ENCODE results near the gene QSOX2.

The QSOX2 gene

DNA sequence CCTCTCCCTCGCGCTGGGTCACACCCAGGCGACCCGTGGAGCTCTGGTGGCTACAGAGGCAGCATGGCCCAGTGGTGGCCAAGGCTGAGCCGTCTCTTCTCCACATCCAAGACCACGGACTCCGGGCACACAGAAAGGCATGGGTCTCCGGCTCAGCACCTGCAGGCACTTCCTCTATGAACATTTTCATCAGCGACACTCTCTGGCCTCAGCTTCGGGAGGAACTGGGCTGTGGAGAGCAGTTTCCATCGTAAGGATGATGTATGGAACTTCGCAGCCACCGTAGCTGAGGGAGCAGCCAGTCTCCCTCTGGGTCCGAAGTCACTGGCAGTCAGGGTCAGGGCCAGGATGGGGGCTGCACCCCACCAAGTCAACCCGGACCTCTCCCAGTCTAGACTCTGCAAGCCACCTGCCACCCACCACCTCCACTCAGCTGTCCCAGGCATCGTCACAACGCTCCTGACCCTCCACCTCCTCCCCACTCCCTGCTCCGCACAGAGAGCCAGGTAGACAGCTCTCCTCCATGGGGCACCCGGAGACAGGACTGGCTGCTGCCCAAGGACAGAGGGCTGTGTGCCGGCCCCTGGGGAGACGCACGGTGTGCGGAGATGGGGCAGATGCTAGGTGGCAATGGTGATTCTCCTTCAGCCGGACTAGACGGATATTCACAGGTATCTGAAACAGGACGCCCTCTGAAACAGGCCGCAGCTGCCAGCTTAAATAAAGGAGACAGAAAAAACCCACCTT lies 9.7 kb downstream of the QSOX2 start:
- DNase-seq: no peak

DNA sequence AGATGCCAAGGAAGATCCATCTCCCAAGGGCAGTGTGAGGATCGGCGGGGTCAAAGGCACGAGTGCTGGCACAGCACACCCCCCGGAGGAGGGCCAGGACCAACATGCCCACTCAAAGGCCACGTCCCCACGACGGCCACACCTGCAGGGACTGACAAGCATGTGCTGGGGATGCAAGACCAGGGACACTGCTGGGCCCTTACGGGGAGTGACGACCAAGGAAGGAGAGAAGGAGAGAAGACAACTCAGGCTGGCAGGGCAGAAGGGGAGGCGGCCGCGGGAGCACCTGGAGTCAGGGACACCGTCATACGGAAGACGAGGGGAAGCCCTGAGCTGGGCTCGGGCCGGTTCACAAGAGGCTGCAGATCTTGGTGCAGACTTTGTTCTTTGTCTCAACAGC lies 10.4 kb downstream of the QSOX2 start:
- DNase-seq: no peak

DNA sequence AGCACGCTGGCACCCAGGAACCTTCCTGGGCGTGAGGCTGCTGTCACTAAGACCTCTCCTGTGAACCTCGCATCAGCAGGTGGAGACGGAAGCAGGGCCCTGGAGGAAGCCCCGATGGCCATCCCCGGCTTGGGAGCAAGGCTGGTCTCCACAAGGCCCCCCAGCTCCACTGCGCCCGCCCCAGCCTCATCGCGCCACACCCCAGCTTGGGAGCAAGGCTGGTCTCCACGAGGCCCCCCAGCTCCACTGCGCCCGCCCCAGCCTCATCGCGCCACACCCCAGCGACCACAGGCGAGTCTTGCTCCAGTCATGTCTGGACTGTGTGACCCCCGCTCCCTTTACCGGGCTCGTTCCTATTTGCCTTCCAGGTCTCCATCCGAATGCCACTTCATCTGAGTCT lies 11.0 kb downstream of the QSOX2 start:
- DNase-seq: no peak

DNA sequence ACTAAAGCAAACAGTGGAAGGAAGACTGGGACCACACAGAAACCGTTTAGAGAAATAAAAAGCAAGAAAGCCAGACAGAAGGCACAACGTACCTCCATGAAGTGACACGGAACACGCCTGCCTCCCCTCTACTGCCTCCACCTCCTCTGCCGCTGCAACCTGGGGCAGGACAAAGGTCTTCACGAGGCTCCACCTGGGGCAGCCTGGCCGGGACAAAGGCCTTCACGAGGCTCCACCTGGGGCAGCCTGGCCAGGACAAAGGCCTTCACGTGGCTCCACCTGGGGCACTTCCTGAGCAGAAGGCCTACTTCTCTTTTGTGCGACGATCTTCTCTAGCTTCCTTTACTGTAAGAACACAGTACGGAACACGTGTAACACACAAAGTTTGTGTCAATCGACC lies 11.7 kb downstream of the QSOX2 start:
- no peak for DNase-seq

DNA sequence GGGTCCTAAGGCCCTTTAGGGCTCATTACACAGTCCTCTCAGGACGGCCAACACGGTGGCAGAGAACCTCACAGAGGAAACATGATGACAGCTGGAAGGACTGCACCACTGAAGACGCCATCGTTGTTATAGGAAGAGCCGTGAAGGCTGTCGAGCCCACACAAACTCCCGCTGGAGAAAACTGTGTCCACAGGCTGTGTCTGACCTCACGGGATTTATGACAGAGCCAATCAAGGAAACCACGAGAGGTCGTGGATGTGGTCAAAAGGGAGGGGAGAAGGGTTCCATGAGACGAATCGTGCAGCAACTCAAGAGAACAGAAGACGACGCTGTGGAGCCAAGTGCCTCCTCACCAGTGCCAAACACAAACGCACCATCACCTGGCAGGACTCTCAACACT lies 12.2 kb downstream of the QSOX2 start:
- DNase-seq: no peak

DNA sequence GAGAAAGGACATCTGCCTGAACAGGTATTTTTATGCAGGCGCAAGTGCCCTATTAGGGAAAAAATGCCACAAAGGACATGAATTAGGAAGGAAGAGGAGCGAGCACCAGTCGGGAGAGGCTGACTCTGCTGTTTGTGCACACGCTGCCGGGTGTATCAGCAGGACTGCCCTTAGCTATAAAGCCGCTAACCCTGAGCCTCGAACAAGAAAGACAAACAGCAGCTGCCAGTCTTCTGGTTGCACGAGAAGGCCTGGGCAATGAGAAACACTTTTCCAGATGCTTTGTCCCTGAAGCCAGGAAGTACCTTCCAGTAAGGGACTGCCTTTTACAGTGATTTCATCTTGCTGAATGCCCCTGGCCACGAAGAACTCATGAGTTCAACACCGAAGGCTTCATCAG lies 12.6 kb downstream of the QSOX2 start:
- no peak for DNase-seq

DNA sequence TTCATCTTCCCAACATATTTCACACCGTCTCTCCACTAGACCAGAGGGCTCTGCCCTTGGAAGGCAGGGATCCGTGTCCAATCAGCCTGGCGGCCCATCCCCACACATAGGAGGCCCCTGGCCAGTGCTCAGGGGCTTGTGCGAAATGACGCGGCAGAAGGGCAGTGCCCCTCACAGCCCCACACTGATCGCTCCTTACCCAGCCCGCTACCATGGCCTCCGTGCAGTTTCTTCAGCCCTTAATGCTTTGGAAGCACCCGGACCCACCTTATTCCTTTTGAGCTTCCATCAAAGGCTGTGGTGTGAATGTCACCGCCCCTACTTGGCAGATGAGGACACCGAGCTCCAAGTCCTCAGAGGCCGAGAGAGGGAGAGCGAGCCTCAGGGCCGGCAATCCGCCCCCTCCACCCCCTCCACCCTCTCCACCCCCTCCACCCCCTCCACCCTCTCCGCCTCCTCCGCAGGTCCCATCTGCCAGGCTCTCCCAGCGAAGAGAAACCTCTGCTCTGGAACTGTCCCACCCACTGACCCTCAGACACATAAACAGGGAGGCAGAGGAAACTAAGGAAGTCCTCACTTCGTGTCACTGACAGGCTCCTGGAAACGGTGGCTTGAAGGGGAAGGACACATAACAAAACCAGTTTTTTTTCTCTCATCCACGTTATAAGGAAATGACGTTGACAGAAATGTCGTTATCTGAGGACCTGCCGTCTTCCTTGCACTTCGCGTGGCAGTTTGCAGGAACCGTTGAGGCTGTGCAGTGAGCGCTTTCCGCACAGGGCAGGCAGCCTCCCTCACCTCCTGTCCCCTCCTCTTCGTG lies 13.9 kb downstream of the QSOX2 start:
- DNase-seq: no peak

DNA sequence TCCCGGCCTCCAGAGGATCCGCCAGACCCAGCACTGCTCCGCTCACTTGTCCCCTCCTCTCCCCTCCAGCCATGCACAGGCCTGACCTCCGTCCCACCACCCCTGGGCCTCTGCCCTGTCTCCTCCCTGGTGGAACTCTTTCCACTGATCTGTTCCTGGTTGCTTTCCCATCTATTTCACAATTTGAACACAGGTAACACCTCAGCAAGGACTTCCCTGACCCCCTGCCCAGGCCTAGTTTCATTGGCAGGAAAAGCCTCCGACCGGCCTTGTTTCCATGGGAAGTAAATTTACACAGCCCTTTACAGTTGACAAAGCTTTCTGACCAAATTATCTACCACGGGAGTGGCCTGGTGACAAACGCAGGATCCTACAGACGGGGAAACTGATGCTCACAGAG lies 14.8 kb downstream of the QSOX2 start:
- DNase-seq: no peak

DNA sequence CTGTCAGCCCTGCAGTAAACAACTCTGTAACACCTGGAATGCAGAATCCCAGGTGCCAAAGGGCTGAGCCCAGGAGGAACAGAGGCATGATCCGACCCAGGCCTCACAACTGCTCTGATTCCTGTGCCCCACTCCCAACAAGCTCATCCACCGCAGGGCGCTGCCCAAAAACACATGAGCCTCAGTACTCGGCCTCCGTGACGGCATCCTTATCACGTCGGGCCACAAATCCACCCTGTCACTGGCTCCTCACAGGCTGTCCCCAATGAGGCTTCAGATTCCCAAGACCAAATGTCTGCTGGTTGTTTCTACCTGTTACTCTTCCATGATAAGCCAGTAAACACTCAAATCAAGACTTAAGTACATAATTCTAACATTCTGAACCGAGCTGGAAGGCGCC lies 15.2 kb downstream of the QSOX2 start:
- DNase-seq: no peak

DNA sequence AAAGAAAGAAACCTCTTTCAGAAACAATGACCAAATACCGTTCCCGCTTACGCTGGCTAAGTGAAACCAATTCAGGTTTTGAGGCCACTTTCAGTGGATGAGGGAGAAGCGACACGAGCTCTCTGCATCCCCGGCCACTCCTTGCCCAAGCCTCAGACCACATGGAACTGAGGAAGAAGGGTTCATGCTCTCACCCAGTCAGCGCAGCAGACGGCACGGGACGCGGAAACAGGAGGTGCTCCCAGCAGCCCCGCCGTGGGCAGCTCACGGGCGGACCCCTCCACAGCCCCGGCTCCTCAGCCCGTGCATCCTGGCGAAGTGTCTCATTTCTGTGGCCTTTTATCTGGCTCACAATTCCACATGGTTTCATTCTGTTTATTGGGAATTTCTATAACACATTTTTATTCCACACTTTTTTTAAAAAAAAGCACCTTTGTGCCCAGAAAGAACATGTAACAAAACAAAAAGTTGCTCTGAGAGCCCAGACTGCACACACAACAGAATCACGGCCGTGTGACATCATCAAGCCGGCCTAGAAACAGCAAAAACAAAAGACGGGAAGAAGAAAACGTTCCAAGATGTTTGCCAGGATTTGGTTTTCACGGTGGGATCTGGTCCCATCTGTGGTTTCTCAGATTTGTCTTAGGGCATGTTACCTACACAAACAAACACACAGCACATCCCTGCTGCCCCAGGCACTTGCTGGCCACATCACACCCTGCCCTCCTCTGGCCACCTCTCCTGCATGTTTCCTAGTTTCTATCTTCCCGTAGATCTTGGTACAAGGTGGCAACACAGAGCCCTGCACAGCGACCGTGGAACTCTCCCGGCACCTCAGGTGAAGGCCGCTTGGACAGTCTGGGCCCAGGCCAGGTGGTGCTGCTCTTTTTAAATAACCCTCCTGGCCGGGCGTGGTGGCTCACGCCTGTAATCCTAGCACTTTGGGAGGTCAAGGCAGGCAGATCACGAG lies 16.2 kb downstream of the QSOX2 start:
- DNase-seq: no peak

DNA sequence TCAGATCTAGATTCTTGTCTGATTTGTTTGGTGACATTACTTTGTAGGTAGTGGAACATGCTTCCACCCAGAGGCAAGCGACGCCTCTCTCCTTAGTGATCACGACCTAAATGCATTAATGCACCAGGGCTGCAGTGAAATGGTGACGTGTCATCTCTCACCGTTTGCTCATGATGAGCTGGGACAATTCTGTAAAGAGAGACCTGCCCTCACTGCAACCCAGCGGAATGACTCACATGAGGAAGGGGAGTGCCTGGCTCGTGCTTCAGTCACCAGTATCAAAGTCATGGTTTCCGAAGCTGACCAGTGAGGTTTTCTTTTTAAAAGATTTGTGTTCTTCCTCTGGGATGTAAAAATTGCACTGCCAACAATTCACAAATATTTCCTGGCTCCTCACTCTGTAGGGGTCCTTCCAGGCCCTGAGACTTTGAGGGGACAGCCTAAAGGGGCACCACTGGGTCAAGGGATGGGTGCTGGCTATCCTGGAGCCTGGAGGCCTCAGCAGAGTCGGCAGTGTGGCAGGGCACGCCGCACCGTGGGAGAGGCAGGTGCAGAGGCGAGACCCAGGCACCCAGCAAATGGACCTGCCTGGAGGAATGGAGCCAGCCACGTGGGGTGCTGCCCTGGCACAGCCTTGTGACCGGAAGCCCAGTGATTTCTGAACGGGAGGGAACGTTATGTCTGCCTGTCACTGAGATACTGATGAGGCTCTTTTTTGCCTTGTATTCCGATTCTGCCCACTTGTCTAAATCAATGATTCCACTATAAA lies 17.3 kb downstream of the QSOX2 start:
- no peak for DNase-seq

DNA sequence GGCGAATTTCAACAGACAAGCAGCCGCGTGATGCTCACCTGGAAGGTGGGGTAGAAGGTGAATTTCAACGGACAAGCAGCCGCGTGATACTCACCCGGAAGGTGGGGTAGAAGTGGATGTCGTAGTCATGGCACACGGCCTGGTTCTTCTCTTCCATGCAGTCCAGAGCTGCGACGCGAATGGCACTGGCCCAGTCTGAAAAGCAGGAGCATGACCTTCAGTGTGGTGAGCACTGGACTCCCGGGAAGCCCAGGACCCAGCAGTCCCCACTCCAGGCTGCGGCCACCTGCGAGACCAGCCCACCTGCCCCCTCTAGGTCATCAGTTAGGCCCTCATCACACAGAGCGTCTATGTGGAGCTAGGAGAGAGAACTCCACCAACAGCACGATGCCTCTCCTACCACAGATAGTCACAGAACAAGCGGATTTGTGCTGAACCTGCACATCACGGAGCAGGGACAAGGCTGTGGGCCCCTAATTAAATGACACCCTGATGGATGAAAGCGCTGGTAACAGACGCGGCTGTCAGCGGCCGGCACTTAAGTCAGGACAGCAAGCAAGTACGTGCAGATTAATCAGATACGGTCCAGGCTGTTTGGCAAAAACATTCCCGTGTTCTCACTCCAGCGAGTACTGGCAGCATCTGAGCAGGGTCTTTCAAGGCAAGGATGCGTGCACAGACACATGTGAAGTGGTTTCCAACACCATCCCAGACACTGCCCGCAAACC lies 18.8 kb downstream of the QSOX2 start:
- DNase-seq: no peak

DNA sequence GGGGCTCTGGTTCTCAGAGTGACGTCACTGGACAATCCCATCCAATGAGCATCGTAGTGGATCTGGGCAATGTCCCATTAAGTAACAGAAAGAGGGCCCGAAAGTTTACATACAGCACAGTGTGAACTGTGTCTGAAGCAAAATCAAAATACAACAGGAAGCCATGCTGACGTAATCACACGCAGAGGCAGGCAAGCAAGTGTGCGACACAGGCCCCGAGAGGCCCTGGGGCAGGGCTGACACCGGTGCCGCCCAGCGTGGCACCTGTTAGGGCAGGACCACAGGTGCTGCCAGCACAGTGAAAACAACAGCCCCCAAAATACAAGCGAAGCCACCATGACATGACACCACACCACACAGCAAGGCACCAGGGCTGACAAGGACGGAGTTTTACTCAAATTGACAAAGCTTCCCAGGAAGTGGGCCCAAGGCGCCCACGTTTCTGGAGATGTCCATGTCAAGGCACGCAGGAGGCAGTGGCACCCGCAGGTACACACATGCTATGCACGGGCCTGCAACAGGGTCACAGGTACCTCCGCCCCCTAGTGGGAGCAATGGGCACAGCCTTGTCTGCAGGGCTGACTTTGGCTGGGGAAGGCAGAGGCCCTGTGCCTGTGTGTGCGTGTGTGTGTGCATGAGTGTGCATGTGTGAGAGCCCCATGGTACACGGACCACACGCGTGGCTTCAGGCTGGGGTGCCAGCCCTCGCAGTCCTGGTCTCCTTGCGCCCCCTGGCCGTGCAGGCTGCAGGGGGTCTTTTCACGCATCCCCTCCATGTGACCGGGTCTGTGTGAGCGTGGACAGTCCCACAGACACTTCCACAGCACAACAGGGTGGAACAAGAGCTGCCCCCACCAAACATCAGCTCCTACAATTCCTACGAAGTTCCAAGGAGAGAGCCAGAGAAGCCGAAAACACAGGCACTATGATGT lies 19.6 kb downstream of the QSOX2 start:
- peak; percentile 67 for DNase-seq

DNA sequence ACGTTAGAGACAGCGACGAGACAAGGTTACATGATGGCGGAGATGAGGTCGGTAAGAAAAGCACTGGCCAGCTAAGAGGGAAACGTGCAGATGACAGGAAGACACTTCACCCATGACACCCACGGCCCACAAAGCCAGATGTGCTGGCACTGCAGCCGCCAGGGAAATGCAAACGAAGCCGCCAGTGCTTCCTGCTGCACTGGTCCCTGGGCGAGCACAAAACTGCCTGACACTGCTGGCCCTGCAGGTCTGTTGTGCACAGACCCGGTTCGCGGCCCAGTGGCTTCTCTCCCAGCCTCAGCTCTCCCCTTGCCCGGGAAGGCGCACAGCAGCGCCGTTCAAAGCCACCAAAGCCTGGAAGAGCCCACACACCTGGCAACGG lies 20.3 kb downstream of the QSOX2 start:
- DNase-seq: no peak

DNA sequence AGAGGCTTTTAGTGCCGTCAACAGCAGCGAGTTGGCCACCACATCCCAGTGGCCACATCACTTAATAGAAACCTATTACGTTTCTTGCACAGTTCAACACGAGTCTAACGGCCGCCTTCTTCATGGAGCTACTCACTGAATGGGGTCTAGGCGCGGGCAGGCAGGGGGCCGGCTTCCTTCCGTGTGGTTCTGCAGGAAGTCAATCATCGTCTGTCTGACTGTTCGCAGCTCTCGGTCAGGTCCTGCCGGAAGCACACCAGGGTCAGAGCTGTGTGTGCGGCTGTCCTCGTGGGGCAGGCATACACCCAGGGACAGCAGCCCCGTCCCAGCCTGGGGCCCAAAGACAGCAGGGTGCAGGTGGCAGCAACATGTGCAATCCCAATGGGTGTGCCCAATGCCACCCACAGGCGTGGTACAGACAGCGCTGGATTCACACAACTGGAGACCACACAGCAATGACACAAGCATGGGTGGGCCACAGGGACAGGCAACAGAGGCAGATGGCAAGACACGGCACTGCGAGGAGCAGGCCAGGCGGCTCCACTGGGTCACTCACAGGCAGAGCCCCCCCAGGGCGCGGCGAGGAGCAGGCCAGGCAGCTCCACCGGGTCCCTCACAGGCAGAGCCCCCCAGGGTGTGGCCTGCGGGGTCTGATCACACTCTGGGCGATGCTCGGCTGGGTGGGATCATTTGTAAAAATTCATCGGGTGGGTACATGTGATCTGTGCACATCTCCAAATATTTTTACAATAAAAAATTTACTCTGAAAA lies 21.6 kb downstream of the QSOX2 start:
- no peak for DNase-seq

DNA sequence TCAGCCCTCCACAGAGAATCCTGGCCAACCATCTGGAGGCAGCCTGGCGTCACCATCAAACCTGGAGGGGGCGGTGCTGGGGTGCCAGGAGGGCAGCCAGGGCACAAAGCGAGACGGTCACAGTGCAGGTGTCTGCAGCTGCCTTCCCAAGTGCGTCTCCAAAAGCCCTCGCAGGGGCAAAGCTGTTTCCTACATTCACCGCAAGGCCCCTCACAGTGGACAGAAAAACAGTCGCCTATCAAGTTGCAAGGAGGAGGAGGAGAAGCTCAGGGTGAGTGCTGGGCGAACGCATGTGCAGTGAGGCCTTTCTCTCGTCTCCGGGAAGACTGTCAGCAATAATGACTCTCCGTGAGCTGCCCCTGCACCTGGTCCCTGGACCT lies 22.7 kb downstream of the QSOX2 start:
- no peak for DNase-seq

DNA sequence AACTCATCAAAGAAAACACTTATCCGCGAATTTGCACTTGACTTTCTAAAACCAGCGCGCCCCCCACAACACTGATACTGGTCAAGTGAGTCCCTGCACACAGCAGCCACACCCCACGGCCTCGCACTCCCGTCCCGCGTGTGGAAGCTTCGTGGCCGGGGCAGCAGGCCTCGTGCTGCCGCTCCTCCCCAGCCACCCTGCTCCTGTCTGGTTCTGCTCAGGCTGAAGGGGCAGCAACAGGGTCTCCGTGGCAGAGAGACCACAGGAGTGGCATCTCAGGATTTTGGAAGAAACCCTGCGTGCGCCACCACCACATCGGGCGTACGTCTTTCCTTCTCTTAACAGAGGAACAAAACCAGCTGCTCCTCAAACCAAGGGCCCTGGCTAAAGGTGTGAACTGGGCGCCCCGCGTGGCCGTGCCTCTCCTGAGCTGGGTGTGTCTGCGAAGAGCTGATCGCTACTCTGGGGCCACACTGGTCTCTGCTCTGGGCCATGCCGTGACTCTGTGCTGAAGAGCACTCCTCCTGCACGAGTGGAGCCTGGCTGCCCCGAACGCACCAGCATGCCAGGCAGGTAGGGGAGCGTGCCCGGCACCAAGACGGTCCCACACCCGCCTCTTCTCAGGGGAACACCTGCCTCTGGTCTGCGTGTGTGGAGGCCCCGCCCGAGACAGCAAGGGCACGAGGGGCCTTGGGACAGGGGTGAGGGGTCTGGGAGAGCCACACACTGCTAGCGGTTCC lies 23.3 kb downstream of the QSOX2 start:
- DNase-seq: no peak

DNA sequence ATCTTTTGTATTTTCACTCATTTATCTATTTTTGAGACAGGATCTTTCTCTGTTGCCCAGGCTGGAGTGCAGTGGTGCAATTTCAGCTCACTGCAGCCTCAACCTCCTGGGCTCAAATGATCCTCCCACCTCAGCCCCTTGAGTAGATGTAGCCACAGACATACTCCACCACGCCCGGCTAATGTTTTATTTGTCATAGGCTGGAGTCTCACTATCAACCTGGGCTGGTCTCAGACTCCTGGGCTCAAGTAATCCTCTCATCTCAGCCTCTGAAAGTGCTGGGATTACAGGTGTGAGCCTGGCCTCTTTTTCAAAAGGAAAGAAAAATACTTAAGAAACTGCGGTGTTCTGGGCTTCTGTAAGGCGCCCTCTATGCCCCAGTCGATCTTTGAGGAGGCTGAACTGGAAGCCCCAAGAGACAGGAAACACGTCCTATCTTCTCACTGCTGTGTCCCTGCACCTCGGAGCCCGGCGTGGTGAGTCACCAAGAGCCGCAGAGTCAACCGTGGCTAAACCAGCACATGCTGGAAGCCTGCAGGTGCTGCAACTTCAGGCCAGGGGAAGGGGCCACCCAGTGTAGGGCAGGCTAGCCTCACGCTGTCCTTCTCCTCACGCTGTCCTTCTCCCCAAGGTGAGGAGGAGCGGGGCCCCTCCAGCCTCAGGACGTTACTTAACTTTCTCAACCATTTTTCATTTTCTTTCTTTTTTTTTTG lies 25.4 kb downstream of the QSOX2 start:
- DNase-seq: no peak

DNA sequence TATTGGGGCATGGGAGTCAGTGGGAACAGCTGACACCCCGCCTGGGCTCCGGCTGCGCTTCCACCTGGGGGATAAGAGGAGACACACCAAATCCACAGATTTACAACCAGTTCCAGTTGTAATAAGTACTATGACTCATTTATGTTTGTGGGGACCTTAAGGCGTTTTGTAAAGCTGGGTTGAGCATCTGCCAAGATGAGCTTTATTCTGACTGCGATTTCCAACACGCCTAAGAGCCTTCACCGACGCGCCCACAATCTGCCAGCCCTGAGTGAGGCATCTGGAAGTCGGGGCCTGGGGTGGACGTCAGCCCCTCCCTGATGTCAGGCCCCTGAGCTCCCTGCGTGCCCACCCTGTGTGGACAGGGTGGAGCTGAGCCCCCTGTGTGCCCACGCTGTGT lies 26.3 kb downstream of the QSOX2 start:
- no peak for DNase-seq
